Measurements from ENCODE around the gene MEPE.
A peak's percentile ranks its signal among the peaks of the same experiment; 100 is the strongest.

MEPE gene

GRCh38 chr4:87844452-87844851 lies 11.7 kb downstream of the MEPE start:
- no peak overlapping the region for H2BK15ac ChIP-seq (replicated peaks; ENCODE audit: low read depth)
- H3K79me1 ChIP-seq (ENCODE audit: low read length) = no peaks in the 10 kb centered on the region
- H3K56ac ChIP-seq (ENCODE audit: low read length) = no peak overlapping the region
- no peak overlapping the region for H4K5ac ChIP-seq (ENCODE audit: low read length)
- peaks cover under 1% of the 10 kb centered on the region for H3K4me1 ChIP-seq (ENCODE audit: control insufficient read depth, low read depth, low read length)
- DNase-seq = no peak
- no peak overlapping the region for H3K27ac ChIP-seq (ENCODE audit: low read depth, low read length)
- H2BK120ac ChIP-seq (ENCODE audit: low read depth, low read length) = no peak overlapping the region
- no peaks in the 10 kb centered on the region for H3K79me2 ChIP-seq (ENCODE audit: control insufficient read depth, insufficient read depth, low read length)
- H3K27me3 ChIP-seq (ENCODE audit: insufficient read depth, low read length, poor library complexity) = no peaks in the 10 kb centered on the region
- no peak overlapping the region for H3K23ac ChIP-seq (ENCODE audit: low read length)
- no peak overlapping the region for H3K18ac ChIP-seq (ENCODE audit: low read length)
- WGBS (ENCODE audit: extremely low coverage, insufficient coverage, low lambda C conversion rate) = no CpG with 5 or more reads among the region's 1 CpG
- no peak overlapping the region for H2AK5ac ChIP-seq (ENCODE audit: low read length)
- no peak overlapping the region for H2BK5ac ChIP-seq (ENCODE audit: low read length)
- no peak overlapping the region for H3K9ac ChIP-seq (ENCODE audit: low read length)
- no peak overlapping the region for H3K4me3 ChIP-seq (ENCODE audit: low read length)
- no peak overlapping the region for H4K8ac ChIP-seq (ENCODE audit: low read depth, low read length)
- H3K4ac ChIP-seq (ENCODE audit: low read depth, low read length) = no peak overlapping the region
- H3K4me2 ChIP-seq (ENCODE audit: low read length) = no peak overlapping the region
- H3K36me3 ChIP-seq (ENCODE audit: control insufficient read depth, insufficient read depth, low read length) = no peaks in the 10 kb centered on the region

- Histone ChIP-seq H4K8ac (ENCODE audit: low read depth, low read length) (no peak overlapping the region), H2BK15ac (replicated peaks; ENCODE audit: low read depth) (no peak overlapping the region), H3K18ac (ENCODE audit: low read length) (no peak overlapping the region), H3K27me3 (ENCODE audit: insufficient read depth, low read length, poor library complexity) (no peaks in the 10 kb centered on the region), H3K4ac (ENCODE audit: low read depth, low read length) (no peak overlapping the region), H3K23ac (ENCODE audit: low read length) (no peak overlapping the region), H2BK120ac (ENCODE audit: low read depth, low read length) (no peak overlapping the region), H2BK5ac (ENCODE audit: low read length) (no peak overlapping the region), H3K36me3 (ENCODE audit: control insufficient read depth, insufficient read depth, low read length) (no peaks in the 10 kb centered on the region), H3K56ac (ENCODE audit: low read length) (no peak overlapping the region), H3K4me1 (ENCODE audit: control insufficient read depth, low read depth, low read length) (peaks cover 3% of the 10 kb centered on the region), H4K5ac (ENCODE audit: low read length) (no peak overlapping the region), H3K4me3 (ENCODE audit: low read length) (no peak overlapping the region), H3K79me1 (ENCODE audit: low read length) (no peaks in the 10 kb centered on the region), H3K9ac (ENCODE audit: low read length) (no peak overlapping the region), H3K79me2 (ENCODE audit: control insufficient read depth, insufficient read depth, low read length) (no peaks in the 10 kb centered on the region), H2AK5ac (ENCODE audit: low read length) (no peak overlapping the region), H3K4me2 (ENCODE audit: low read length) (no peak overlapping the region), H3K27ac (ENCODE audit: low read depth, low read length) (no peak overlapping the region)
- no CpG with 5 or more reads among the region's 5 CpGs for WGBS (ENCODE audit: extremely low coverage, insufficient coverage, low lambda C conversion rate)
- DNase-seq = no peak
Observed at GRCh38 chr4:87846226-87846625, 13.5 kb downstream of the MEPE start.

- Histone ChIP-seq H4K8ac (ENCODE audit: low read depth, low read length) (no peak overlapping the region), H3K18ac (ENCODE audit: low read length) (no peak overlapping the region), H2BK15ac (replicated peaks; ENCODE audit: low read depth) (no peak overlapping the region), H3K4me1 (ENCODE audit: control insufficient read depth, low read depth, low read length) (peaks cover 4% of the 10 kb centered on the region), H4K5ac (ENCODE audit: low read length) (no peak overlapping the region), H3K36me3 (ENCODE audit: control insufficient read depth, insufficient read depth, low read length) (no peaks in the 10 kb centered on the region), H3K79me1 (ENCODE audit: low read length) (no peaks in the 10 kb centered on the region), H2AK5ac (ENCODE audit: low read length) (no peak overlapping the region), H3K27ac (ENCODE audit: low read depth, low read length) (no peak overlapping the region), H3K4me3 (ENCODE audit: low read length) (no peak overlapping the region), H3K4ac (ENCODE audit: low read depth, low read length) (no peak overlapping the region), H2BK5ac (ENCODE audit: low read length) (no peak overlapping the region), H3K4me2 (ENCODE audit: low read length) (no peak overlapping the region), H3K56ac (ENCODE audit: low read length) (peak overlapping the region; percentile 19), H2BK120ac (ENCODE audit: low read depth, low read length) (no peak overlapping the region), H3K23ac (ENCODE audit: low read length) (no peak overlapping the region), H3K79me2 (ENCODE audit: control insufficient read depth, insufficient read depth, low read length) (no peaks in the 10 kb centered on the region), H3K27me3 (ENCODE audit: insufficient read depth, low read length, poor library complexity) (no peaks in the 10 kb centered on the region), H3K9ac (ENCODE audit: low read length) (peak overlapping the region; percentile 2)
- WGBS (ENCODE audit: extremely low coverage, insufficient coverage, low lambda C conversion rate) = no CpG with 5 or more reads among the region's 15 CpGs
- peak; percentile 73 for DNase-seq
Observed at GRCh38 chr4:87848622-87849351, 16.0 kb downstream of the MEPE start.

DNA sequence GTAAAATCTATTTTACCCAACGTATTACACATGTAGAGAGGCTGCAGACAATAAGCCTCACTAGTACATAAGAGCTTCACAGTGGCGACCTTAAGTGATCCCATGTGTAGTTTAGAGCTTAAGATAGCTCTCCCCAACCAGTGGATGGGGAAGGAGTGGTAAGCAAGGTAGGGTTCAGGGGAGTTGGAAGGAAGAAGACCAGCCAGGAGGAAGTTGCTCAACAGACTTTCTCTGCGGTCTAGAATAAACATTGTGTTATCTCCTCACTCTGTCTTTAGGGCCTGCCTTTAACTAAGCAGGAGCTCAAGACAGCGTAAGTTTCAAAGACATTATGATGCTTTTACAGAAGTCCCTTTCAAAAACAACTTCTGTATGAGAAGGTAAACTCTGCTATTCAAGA lies 16.8 kb downstream of the MEPE start:
- no peak overlapping the region for H3K27ac ChIP-seq (ENCODE audit: low read depth, low read length)
- peaks cover 4% of the 10 kb centered on the region for H3K4me1 ChIP-seq (ENCODE audit: control insufficient read depth, low read depth, low read length)
- H3K4me3 ChIP-seq (ENCODE audit: low read length) = no peak overlapping the region
- no peak overlapping the region for H2BK5ac ChIP-seq (ENCODE audit: low read length)
- WGBS (ENCODE audit: extremely low coverage, insufficient coverage, low lambda C conversion rate) = no CpG with 5 or more reads among the region's 4 CpGs
- no peak overlapping the region for H2AK5ac ChIP-seq (ENCODE audit: low read length)
- peak; percentile 74 for DNase-seq
- H3K9ac ChIP-seq (ENCODE audit: low read length) = peak overlapping the region; percentile 36
- no peak overlapping the region for H4K5ac ChIP-seq (ENCODE audit: low read length)
- H3K79me1 ChIP-seq (ENCODE audit: low read length) = no peaks in the 10 kb centered on the region
- H3K27me3 ChIP-seq (ENCODE audit: insufficient read depth, low read length, poor library complexity) = no peaks in the 10 kb centered on the region
- no peak overlapping the region for H2BK120ac ChIP-seq (ENCODE audit: low read depth, low read length)
- H3K79me2 ChIP-seq (ENCODE audit: control insufficient read depth, insufficient read depth, low read length) = no peaks in the 10 kb centered on the region
- no peak overlapping the region for H3K4me2 ChIP-seq (ENCODE audit: low read length)
- no peak overlapping the region for H3K18ac ChIP-seq (ENCODE audit: low read length)
- H2BK15ac ChIP-seq (replicated peaks; ENCODE audit: low read depth) = peak overlapping the region; percentile 57
- H3K4ac ChIP-seq (ENCODE audit: low read depth, low read length) = no peak overlapping the region
- H4K8ac ChIP-seq (ENCODE audit: low read depth, low read length) = no peak overlapping the region
- H3K36me3 ChIP-seq (ENCODE audit: control insufficient read depth, insufficient read depth, low read length) = no peaks in the 10 kb centered on the region
- H3K56ac ChIP-seq (ENCODE audit: low read length) = peak overlapping the region; percentile 70
- H3K23ac ChIP-seq (ENCODE audit: low read length) = no peak overlapping the region

DNA sequence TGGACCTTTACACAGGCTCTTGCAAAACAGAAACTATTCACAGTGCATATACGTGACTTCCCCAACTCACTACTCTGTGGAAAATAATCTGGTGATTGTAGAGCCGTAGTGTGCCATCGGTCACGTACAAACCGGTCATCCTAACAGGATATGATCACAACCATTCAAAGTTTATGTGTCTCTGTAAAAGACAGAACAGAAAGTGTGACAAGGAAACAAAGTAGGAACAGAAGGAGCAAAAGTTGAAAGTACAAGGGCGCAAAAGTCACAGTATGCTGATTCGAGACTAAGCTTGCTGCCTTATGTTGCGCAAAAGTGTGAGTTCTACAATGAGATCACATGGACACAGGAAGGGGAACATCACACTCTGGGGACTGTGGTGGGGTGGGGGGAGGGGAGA lies 18.6 kb downstream of the MEPE start:
- Histone ChIP-seq H3K27me3 (ENCODE audit: insufficient read depth, low read length, poor library complexity) (no peaks in the 10 kb centered on the region), H3K56ac (ENCODE audit: low read length) (peak overlapping the region; percentile 6), H3K79me1 (ENCODE audit: low read length) (no peaks in the 10 kb centered on the region), H3K27ac (ENCODE audit: low read depth, low read length) (no peak overlapping the region), H3K4me1 (ENCODE audit: control insufficient read depth, low read depth, low read length) (peaks cover 6% of the 10 kb centered on the region), H2BK120ac (ENCODE audit: low read depth, low read length) (no peak overlapping the region), H2AK5ac (ENCODE audit: low read length) (no peak overlapping the region), H2BK5ac (ENCODE audit: low read length) (no peak overlapping the region), H4K8ac (ENCODE audit: low read depth, low read length) (no peak overlapping the region), H3K4ac (ENCODE audit: low read depth, low read length) (no peak overlapping the region), H2BK15ac (replicated peaks; ENCODE audit: low read depth) (no peak overlapping the region), H3K9ac (ENCODE audit: low read length) (no peak overlapping the region), H3K23ac (ENCODE audit: low read length) (no peak overlapping the region), H3K36me3 (ENCODE audit: control insufficient read depth, insufficient read depth, low read length) (no peaks in the 10 kb centered on the region), H3K79me2 (ENCODE audit: control insufficient read depth, insufficient read depth, low read length) (no peaks in the 10 kb centered on the region), H3K4me2 (ENCODE audit: low read length) (no peak overlapping the region), H4K5ac (ENCODE audit: low read length) (no peak overlapping the region), H3K18ac (ENCODE audit: low read length) (peak overlapping the region; percentile 25), H3K4me3 (ENCODE audit: low read length) (no peak overlapping the region)
- no CpG with 5 or more reads among the region's 8 CpGs for WGBS (ENCODE audit: extremely low coverage, insufficient coverage, low lambda C conversion rate)
- DNase-seq = no peak

- H3K79me2 ChIP-seq (ENCODE audit: control insufficient read depth, insufficient read depth, low read length) = no peaks in the 10 kb centered on the region
- H2BK15ac ChIP-seq (replicated peaks; ENCODE audit: low read depth) = no peak overlapping the region
- peak overlapping the region; percentile 34 for H3K9ac ChIP-seq (ENCODE audit: low read length)
- no peaks in the 10 kb centered on the region for H3K36me3 ChIP-seq (ENCODE audit: control insufficient read depth, insufficient read depth, low read length)
- H3K4me3 ChIP-seq (ENCODE audit: low read length) = no peak overlapping the region
- DNase-seq = no peak
- peak overlapping the region; percentile 36 for H3K4ac ChIP-seq (ENCODE audit: low read depth, low read length)
- H4K8ac ChIP-seq (ENCODE audit: low read depth, low read length) = no peak overlapping the region
- no peak overlapping the region for H3K23ac ChIP-seq (ENCODE audit: low read length)
- no peak overlapping the region for H3K56ac ChIP-seq (ENCODE audit: low read length)
- no peak overlapping the region for H4K5ac ChIP-seq (ENCODE audit: low read length)
- H3K4me2 ChIP-seq (ENCODE audit: low read length) = no peak overlapping the region
- H2BK5ac ChIP-seq (ENCODE audit: low read length) = no peak overlapping the region
- H2AK5ac ChIP-seq (ENCODE audit: low read length) = no peak overlapping the region
- peak overlapping the region; percentile 45 for H2BK120ac ChIP-seq (ENCODE audit: low read depth, low read length)
- H3K4me1 ChIP-seq (ENCODE audit: control insufficient read depth, low read depth, low read length) = peaks cover 7% of the 10 kb centered on the region
- H3K27ac ChIP-seq (ENCODE audit: low read depth, low read length) = no peak overlapping the region
- H3K79me1 ChIP-seq (ENCODE audit: low read length) = no peaks in the 10 kb centered on the region
- peak overlapping the region; percentile 75 for H3K18ac ChIP-seq (ENCODE audit: low read length)
- H3K27me3 ChIP-seq (ENCODE audit: insufficient read depth, low read length, poor library complexity) = no peaks in the 10 kb centered on the region
- no CpG with 5 or more reads among the region's 4 CpGs for WGBS (ENCODE audit: extremely low coverage, insufficient coverage, low lambda C conversion rate)
Observed at GRCh38 chr4:87851953-87852352, 19.2 kb downstream of the MEPE start.

All from mesendoderm (in vitro differentiated cells).